ENCODE measurements around the gene ADRA2B.
"Not testable (repeated sequence)": the region's sequence is repeated elsewhere in the genome, so short reads cannot be mapped to it uniquely, and the experiment has no call there.

ADRA2B gene

DNA sequence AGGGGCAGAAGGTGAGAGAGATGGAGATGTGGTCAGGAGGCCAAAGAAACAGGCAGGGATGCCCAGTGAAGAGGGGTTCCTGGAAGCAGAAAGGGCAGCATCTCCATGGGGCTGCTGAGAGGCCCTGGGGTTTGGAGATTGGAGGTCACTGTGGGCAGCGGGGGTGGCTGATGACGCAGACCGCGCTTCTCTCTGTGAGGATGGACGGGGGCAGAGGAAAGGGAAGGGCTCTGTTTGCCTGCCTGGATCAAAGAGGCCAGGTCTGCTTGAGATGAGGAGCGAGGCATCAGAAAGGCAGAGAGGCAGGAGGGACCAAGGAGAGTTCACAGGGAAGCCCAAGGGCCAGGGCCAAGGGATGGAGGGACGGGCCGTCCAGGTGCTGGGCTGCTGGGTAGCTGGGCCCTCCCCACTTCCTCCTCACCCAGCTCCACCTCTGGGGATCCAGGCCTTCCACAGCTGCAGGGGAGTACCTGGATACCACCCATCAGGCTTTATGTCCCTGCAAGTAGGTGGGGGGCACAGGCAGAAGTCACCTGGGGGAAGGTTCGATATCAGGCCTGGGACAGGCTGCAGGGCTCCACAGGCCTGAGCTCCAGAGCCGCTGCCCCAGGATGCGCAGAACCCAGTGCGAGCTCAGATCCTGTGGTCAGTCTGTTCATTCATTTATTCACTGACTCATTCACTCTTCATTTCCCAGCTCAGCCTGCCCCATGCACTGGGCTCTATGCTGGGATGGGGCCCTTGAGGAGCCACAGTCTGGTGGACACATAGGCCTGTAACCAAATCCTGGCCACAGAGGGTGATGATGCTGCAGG, 30.6 kb downstream of the ADRA2B start:
- DNase-seq, result no peak

DNA sequence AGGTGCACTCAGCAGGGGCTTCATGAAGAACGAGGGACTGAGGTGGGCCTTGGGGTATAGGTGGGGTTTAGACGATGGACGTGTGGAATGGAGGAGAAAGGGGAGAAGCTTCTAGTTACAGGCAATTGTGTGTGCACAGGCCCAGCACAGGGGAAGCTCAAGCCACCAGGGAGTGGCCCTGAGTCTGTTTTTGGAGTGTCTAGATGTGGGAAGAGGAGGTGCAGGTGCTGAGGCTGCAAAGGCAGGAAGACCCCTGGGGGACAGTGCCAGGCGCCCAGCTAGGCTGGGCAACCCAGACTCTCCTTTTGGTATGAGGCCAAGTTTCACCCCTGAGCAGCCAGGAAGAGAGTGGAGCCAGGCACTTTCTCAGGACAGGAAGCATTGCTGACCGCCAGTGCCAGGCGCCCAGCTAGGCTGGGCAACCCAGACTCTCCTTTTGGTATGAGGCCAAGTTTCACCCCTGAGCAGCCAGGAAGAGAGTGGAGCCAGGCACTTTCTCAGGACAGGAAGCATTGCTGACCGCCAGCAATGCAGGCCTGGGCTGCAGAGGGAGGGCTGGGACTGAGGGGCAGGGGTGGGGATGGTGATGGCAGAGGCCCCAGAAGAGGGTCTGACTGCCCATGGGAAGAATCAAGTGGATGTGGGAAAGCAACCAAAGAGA, 31.4 kb downstream of the ADRA2B start:
- DNase-seq, result not testable (repeated sequence)

DNA sequence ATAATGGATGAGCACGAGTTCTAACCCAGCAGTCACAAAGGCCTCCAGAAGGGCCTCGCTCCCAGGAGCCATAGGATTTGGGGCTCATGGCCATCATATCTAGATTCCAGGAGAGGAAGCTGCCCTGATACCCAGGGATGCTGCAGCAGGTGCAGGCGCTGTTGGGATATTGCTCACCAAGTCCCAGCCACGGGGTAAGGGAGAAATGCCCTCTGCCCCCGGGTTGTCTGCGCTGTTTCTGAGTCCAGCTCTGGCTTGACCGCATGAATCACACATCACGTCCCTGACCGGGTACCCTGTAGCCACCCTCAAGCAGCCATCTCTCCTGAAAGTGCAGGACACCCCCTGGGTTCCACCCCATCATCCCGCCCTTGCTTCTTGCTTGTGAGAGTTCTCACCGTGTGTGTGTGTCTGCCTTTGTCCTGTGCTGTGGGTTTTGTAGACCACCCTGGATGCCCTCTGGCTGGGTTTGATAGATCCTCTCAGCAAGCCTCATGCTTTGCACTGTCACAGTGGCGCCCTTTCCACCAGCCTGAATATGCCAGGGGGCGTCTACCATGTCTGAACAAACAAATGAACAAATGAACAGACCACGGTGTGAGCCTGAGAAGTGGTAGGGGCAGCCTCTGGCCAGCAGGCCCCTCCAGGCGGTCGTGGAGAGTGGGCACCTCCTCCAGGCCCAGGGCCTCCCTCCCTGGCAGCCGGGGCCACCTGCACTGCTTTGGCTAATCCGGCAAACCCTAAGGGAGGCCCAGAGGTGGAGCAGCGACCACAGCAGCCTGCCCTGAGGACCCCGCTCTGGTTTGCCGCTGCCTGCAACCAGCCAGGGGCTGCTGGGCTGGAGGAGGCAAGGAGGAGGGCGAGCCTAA, 32.1 kb downstream of the ADRA2B start:
- DNase-seq, result no peak

DNA sequence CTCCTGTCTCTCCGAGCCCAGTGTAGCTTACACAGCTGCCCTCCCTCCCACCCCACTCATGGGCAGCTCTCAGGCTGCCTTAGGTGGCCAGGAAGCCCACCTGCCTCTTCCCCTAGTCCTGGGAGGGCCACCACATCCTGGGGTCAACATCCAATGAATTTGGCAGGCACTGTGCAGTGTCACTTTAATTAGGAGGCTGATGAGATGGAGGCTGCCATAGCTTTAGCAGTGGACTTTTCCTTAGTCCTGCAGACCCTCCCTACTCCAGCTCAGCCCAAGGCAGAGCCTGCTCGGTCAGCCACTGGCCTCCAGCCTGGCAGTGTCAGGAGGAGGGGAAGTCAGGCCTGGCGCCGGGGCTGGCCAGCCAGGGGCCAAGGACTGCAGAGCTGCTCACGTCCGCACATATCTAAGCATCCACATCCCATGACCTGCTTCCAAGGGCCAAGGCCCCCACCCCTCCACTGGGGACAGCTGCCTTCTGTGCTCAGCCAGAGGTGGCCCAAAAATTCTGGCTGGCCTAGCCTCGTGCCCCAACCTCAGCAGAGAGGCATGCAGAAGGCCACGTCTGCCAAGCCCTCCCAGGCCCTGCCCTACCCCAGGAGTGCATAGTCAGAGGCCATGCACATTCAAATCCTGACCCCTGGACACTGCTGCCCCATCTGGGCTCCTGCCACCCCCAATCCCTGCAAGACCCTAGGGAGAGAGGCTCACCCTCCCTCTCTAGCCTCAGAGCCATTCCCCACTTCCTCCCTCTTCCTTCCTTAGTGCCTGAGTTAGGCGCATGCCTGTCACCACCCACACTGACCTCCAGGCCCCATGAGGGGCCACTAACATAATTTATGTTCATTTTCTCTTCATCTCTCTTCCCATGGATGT, 33.1 kb downstream of the ADRA2B start:
- no peak for DNase-seq

DNA sequence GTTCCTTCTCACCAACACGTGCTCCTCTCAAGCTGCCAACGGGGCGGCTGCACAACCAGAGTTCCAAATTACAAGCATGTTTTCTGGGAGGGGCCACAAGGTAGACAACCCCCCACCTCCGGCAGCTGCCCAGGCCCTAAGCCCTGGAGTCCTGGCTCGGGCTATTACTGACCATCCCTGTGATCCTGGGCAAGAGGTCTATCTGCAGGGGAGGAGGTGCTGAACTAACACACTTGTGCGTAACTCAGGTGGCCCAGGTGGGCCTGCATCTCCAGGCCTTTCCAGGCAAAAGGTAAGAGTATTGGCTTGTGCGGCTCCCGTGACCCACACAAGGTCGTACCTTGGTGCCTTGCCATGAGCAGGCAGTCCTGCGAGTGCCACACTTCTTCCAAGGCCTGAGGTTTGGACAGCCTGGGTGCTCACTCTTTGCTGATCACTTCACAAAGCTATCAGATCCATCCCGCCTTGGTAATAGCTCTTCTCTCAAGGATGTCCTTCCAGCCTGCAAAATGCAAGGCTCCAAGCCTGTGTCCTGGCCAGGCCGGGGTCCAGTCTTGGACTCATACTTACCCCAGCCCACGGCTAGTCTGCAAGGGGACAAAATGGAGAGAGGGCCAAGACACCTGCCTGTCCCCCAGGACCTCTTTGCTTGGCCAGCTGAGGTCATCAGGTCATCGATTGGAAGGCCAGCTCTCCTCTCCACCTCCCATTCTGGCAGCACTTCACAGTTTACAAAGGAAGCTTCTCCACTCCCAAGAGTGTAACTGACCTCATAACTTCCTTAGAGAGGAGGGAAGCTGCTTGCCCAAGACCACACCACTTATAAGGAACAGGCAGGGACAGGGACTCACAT, 33.9 kb downstream of the ADRA2B start:
- DNase-seq, result no peak

DNA sequence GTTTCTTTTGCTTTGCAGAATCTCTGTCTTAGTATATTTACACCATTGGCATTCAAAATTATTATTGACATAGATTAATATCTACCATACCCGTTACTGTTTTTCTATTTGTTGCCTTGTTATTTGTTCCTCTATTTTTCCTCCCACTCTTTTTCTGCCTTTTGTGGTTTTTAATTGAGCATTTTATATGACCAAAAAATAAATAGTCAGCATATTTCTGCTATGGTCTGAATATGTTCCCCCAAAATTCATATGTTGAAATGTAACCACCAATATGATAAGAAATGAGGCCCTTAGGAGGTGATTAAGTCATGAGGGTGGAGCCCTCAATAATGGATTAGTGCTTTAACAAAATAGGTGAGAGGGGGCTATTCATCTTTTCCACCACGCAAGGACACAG, 35.3 kb downstream of the ADRA2B start:
- DNase-seq, result no peak

DNA sequence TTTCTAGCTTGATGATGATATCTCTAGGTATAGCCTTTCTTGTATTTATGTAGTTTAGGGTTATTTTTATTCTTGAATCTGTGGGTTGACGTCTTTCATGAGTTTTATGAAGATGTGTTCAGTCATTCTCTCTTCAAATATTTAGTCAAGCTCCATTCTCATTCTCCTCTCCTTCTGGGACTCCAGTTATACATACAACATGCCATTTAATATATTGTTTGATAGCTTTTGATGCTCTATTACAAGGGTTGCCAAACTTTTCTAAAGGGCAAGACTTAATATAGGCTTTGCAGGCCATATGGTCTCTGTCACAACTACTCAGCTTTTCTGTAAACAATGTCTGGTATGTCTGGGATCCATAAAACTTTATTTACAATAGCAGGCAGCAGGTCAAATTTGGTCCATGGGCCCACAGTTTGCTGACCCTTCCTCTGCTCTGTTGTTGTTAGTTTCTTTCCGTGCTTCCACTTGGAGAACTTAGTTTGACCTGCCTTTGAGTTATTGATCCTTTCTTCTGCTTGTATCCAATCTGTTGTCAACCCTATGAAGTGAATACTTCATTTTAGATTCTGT, 41.1 kb downstream of the ADRA2B start:
- no peak for DNase-seq

DNA sequence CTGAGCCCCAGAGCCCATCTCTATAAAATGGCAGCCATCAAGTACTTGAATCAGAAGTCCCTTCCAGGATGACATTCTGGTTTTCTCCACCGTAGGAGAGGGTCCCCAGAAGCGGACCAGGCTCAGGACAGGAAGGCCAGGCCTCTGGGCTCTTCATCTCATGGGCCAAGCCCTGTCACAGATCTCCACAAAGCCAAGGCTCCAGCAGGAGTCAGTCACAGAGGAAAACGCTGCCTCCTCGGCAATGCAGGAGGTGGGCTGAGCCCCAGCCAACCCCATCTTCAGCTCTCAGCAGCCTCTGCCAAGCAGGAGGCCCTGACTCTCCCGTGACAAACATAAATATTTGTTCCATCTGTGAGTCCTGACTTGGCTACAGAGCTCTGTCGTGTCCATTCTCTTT, 42.2 kb downstream of the ADRA2B start:
- no peak for DNase-seq

DNA sequence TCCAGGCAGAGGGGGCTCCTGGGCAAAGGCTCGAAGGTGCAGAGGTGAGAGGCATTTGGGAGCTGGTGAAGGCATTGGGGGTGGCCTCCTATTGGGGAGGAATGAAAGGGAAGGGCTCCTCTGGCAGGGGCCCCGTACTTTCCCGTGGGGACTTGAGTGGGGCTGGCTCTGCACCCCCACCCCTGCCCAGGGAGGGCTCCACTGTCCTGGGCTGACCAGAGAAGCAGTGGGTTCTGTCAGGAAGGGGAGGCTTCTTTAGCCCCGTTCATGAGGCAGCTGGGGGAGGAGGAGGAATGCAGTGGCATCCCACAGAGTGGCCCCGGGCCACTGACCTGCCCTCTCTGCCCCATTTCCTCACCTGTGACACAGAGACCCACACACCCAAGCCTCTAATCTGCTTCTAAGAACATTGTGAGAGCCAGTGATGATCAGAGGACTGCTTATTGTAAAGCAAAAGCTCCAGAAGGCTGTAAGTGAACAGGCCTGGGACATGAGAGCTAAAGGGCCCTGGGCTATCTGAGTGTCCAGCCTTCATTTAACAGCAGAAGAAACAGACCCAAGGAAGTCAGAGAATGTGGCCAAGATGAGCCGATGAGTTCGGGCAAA, 43.1 kb downstream of the ADRA2B start:
- no peak for DNase-seq

DNA sequence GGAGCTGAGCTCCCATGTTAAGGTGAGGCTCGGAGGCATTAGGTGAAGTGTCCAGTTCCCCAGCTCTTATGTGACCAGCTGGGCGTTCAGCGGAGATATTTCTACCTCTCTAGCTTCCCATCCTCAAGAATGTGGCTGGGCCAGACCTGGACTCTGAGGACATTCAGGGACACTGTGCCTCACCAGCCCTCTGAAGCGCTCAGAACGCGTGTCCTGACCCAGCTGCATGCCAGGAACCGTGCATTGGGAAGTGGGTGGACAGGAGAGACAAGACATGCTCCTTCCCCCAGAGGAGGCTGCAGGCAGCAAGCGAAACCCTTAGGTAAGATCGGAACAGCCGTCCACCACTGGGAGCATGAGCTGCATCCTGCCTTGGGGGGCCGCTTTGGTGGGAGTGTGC, 43.6 kb downstream of the ADRA2B start:
- DNase-seq, result no peak

DNA sequence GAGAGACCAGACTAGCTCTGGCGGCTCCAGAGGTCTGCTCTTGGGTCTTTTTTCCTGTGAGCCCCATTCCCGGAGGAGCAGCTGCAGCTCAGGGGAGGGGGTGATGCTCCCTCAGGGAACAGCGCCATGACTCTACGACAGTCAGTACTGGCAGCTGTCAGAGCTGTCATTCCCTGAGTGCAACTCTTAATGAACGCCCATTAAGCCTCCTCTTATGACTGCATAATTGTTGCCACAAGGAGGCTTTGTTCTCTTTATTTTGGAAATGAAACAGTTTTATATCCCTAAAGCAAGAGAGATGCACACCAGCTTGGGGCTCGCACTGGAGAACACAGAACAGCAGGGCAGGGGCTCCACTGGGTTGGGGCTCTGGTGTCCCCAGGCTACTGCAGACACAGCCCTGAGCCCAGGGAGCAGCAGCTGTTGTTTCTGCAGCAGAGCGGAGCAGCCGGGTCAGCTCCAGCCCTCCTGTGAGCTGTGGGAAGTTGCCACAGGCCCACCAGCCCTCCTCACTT, 44.3 kb downstream of the ADRA2B start:
- not testable (repeated sequence) for DNase-seq

DNA sequence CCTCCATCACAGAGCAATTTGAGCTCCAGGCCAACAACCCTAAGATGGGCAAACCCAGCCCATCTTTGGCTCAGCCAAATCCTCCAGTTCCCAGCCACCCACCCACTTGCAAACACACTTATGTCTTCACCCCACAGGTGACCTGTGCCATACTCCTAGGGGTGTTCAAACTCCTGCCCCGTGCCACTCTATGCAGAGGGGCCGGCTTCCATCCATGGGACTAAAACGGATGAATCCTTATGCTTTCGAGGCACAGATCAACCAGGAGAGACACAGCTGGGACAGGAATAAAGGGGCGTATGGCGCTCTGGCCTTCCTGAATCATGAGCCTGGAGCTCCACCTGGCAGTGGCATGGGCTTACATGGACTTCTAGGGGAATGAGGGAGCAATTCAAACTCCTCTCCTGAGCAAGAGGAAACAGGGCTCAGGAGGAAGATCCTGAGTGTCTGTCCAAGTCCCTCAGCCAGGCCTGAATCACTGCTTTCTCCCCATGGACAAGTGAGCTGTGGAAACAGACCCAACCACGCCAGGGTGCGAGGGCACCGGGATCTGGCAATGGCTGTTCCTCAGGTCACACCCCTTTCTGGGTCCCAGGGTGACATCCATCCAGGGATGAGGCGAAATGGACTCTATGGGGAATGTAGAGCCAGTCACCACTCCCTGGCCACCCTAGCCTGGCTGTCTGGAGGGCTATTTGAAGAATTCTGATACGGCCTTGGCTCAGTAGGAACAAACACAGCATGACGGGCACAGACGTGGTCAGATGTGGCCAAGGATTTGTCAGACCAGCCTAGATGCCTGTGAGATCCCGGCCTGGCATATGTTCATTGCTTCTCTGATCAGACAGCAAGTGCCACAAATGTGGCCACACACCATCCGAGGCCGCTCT, 45.0 kb downstream of the ADRA2B start:
- DNase-seq, result not testable (repeated sequence)

DNA sequence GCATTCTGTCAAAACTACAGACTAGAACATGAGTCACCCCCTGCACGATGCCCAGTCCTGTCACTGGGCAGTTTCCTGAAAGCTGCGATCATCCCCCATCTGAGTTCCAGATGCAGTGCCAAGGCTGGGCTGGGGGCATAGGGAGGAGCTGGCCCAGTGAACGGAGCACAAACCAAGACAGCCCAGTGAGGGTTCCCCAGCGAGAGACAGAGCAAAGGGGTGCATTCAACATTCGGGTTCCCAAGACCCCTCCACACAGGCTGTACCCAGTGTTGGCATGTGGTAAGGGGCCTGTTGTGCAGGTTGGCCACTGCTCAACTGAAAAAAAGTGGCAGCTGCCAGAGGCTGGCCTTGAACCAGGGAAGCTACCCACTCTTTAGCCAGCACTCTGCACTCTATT, 46.0 kb downstream of the ADRA2B start:
- DNase-seq, result not testable (repeated sequence)

DNA sequence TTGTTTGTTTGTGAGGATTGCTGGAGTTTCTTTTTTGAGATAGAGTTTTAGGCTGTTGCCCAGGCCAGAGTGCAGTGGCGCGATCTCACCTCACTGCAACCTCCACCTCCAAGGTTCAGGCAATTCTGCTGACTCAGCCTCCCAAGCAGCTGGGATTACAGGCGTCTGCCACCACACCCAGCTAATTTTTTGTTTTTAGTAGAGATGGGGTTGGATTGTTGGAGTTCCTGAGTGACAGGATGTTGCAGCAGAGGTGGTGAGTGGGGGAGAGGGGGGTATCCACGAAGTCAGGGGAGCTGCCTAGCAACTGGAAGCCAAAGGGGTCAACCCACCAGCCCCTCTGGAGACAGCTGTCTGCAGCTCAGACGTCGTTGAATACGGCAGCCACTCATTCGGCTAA, 46.5 kb downstream of the ADRA2B start:
- DNase-seq, result not testable (repeated sequence)

DNA sequence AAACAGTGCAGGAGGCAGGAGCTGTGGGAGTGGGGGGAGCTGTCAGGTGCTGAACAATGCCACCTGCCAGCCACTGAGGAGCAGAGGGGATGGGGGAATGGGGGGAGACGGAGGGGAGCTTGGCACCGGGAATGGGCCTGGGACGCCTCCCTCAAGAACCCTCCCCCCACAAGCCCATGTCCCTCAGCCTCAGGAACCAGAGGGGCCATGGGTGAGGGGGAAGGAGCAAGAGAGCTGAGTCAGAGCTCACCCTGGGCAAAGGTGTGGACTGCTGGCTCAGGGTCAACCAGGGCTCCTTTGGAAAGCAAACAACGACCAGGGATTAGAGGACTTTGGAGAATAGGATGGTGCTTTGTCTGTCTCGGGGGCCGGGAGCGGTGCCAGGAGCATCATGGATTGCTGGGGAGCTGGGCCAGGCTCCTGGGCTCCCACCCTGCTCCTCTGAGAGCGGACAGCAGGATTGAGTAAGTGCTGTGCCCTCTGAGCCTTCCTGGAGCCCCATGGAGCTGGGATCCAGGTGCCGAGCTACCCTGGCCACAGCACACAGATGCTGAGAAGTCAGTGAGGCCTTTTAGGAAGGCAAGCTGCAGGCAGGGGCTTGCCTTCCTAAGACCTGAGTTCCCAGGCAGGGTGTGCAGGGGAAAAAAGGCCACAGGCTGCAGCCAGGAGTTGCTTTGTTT, 48.3 kb downstream of the ADRA2B start:
- not testable (repeated sequence) for DNase-seq

DNA sequence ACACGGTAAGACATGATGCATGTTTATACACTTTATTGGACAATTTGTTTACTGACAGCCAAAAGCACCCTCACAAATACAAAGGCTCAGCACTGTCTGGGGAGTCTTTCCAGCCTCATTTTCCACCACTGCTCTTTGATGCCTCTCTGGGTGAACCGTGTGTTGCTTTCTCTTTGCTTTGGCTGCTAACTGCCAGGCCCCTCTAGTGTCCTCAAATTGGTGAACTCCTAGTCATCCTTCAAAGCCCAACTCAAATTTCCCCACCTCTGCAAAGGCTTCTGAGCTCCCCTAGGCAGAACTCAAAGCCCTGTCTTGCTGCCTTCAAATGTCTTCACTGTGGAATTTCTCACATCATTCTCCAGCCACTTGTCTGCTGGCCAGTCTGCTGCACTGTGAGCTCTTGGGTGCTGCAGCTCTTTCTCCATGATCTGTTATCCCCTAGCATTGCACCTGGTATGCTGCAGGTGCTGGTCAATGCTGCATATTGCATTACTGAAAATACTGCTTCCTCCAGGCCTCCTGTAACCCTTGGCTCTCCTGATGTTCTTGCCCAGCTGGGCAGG, 49.2 kb downstream of the ADRA2B start:
- DNase-seq, result not testable (repeated sequence)

DNA sequence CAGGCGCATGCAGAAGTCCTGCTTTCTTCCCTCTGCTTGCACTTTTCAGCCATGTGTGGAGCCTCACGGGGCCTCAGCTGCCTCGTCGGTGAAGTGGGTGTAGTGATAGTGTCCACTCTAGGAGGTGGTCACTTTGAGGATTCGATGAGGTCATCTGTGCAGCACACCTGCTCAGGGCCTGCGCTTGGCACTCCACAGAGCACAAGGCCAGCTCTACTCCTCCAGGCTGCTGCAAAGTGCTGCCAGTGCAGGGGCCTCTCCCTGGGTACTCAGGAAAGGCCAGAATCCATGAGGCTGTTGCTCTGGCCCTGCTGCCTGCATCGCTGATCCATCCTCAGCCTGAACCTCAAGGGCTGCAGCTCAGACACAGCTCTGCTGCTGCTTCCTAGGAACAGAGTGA, 49.9 kb downstream of the ADRA2B start:
- DNase-seq, result not testable (repeated sequence)

DNA sequence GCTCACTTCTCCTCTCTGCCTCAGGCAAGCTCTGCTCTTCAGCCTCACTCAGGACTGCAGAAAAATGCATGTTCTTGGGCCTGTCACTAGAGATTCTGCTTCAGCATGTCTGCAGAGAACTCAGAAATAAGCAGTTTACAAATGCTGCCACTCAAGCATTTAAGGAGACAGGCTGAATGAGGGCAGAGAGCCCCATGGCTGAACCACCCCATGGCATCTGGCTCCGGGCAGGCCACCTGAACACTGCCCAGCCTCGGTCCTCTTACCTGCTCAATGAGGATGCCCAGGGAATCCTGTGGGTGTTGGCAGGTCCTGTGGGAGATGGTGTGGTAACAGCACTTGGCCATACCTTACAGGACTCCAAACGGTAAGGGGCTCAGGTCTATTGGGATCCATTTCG, 50.4 kb downstream of the ADRA2B start:
- not testable (repeated sequence) for DNase-seq
